ENCODE measurements around the gene KNDC1. TPM values are rescaled to one million over a fixed set of nuclear protein-coding genes. Genes with fewer than 3 reads are reported as not detected.
"Not testable (repeated sequence)": the region's sequence is repeated elsewhere in the genome, so short reads cannot be mapped to it uniquely, and the experiment has no call there.

Gene KNDC1
- total RNA-seq, 6 experiments from 2014 or later = 0.54 to 11.6 (median 8.2) TPM

DNA sequence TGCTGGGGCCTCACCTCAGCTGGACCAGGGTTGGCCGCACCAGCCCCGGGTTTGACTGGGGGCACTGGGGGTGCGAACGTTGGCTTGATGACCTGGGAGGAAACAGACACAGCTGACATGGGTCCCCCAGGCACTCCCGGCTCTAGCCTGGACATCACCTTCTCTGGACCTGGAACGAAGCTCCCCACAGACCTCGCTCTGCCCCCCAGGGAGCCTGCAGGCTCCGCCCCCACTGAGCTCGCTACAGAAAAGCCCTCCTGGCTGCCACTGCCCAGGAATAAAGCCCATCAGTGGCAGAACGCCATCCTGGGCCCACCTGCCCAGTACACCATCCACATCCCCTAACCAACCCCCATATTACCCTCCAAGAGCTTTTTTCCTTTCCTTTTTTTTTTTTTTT is 103.7 kb downstream of the KNDC1 start:
- WGBS (ENCODE audit: insufficient coverage, low coverage, low lambda C conversion rate, missing lambda C conversion rate) = 87% methylated on average over 3 of the region's 10 CpGs
- Histone ChIP-seq H3K27ac (no peak overlapping the region), H3K4me3 (no peak overlapping the region), H3K4me1 (peaks cover 0 to 3% (median 0%) of the 10 kb centered on the region in 4 donors), H3K9me3 (no peaks in the 10 kb centered on the region), H3K27me3 (no peaks in the 10 kb centered on the region), H3K36me3 (no peaks in the 10 kb centered on the region)
- intact Hi-C loops (cut with DNase I) = no loop called here
- TF ChIP-seq, protein P1, sequence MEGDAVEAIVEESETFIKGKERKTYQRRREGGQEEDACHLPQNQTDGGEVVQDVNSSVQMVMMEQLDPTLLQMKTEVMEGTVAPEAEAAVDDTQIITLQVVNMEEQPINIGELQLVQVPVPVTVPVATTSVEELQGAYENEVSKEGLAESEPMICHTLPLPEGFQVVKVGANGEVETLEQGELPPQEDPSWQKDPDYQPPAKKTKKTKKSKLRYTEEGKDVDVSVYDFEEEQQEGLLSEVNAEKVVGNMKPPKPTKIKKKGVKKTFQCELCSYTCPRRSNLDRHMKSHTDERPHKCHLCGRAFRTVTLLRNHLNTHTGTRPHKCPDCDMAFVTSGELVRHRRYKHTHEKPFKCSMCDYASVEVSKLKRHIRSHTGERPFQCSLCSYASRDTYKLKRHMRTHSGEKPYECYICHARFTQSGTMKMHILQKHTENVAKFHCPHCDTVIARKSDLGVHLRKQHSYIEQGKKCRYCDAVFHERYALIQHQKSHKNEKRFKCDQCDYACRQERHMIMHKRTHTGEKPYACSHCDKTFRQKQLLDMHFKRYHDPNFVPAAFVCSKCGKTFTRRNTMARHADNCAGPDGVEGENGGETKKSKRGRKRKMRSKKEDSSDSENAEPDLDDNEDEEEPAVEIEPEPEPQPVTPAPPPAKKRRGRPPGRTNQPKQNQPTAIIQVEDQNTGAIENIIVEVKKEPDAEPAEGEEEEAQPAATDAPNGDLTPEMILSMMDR (IDR thresholded peaks at IDR 0.05) = no peak
- TF ChIP-seq POLR2A (IDR thresholded peaks at IDR 0.05) = no peak
- ATAC-seq = no peak
- no peak for DNase-seq

DNA sequence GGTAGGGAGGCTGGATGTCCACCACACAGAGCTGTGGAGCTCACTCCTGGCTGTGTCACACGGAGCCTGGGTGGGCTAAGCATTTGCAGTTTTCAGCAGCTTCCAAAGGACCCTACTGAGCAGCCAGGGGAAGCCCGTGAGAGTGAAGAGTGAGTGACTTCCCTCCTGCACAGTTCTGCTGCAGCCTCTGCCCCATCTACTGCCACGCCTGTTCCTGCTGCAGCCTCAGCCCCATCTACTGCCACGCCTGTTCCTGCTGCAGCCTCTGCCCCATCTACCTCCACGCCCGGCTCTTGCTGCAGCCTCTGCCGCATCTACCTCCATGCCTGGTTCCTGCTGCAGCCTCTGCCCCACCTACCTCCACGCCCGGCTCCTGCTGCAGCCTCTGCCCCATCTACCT is 104.4 kb downstream of the KNDC1 start:
- no peaks in the 10 kb centered on the region for H3K36me3 ChIP-seq
- H3K4me1 ChIP-seq = peaks cover 0 to 3% (median 0%) of the 10 kb centered on the region in 4 donors
- WGBS (ENCODE audit: insufficient coverage, low coverage, low lambda C conversion rate, missing lambda C conversion rate) = 44% methylated on average over 3 of the region's 9 CpGs
- H3K27ac ChIP-seq = no peak overlapping the region
- no peaks in the 10 kb centered on the region for H3K27me3 ChIP-seq
- H3K4me3 ChIP-seq = no peak overlapping the region
- TF ChIP-seq POLR2A (IDR thresholded peaks at IDR 0.05) = no peak
- TF ChIP-seq, protein P1 (IDR thresholded peaks at IDR 0.05) = no peak
- no peak for DNase-seq
- intact Hi-C loops (cut with DNase I) = no loop called here
- no peaks in the 10 kb centered on the region for H3K9me3 ChIP-seq
- no peak for ATAC-seq

DNA sequence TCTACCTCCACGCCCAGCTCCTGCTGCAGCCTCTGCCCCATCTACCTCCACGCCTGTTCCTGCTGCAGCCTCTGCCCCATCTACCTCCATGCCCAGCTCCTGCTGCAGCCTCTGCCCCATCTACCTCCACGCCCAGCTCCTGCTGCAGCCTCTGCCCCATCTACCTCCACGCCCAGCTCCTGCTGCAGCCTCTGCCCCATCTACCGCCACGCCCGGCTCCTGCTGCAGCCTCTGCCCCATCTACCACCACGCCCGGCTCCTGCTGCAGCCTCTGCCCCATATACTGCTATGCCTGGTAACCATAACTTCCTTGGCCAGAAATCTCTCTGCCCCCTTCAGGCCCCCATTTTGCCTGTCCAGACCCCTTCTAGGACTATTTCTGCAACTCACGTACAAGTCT is 105.0 kb downstream of the KNDC1 start:
- DNase-seq; intact Hi-C loops (cut with DNase I); H3K4me1 ChIP-seq; H3K27ac ChIP-seq; ATAC-seq; H3K4me3 ChIP-seq; H3K36me3 ChIP-seq; H3K9me3 ChIP-seq; H3K27me3 ChIP-seq: not testable (repeated sequence)
- 80% methylated on average over 5 of the region's 10 CpGs for WGBS (ENCODE audit: insufficient coverage, low coverage, low lambda C conversion rate, missing lambda C conversion rate)

DNA sequence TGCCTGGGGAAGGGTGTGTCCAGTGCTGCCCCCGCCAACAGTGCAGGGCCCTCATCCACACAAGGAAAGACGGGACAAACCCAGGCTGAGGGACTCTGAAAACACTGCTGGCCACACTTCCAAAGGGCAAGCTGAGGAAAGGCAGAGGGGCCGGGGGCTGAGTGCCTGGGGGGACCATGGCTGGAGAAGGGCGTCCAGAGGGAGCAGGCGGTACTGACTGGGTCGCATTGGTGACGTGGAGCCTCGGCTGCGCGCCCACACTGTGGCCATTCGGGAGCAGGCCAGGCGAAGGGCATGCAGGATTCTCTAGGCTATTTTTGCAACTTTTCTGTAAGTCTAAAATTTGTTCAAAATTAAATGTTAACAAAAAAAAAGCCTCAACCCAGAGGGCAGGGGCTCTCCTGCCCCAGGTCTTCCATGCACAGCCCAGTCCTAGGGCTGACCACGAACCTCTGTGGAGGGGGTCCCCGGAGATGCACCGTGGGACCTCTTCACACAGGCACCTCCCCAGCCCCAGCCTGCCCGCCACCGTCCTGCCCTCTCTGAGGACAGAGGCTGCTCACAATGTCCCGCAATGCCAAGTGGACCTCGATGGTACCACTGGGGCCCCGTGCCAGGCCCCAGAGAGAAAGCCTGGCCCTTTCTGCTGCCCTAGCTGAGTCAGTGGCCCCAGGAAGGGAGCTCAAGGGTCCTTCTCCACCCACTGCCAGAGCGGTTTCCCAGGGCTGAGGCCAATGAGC is 106.2 kb downstream of the KNDC1 start:
- intact Hi-C loops (cut with DNase I) = no loop called here
- no CpG with 5 or more reads among the region's 21 CpGs for WGBS (ENCODE audit: insufficient coverage, low coverage, low lambda C conversion rate, missing lambda C conversion rate)
- no peak for DNase-seq

DNA sequence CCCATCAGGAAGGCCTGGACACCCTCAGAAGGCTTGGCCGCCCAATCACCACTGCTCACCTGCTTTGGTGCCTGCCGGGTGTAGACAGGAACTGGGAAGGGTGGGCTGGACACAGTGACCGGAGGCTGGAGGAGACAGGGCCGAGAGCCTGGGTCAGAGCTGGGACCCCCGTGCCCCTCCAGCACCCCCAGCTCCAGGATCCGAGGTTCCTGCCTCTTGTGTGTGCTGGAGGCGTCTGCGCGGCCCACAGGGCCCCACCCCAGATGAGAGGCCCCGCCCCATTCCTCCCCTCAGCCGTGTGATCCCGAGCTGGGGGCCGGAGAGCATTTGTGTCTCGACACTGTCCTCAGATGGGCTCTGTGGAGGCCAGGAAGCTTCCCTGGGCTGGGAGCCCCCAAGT is 107.3 kb downstream of the KNDC1 start:
- no CpG with 5 or more reads among the region's 14 CpGs for WGBS (ENCODE audit: insufficient coverage, low coverage, low lambda C conversion rate, missing lambda C conversion rate)
- peaks cover 0 to 3% (median 0%) of the 10 kb centered on the region in 4 donors for H3K36me3 ChIP-seq
- no peak for TF ChIP-seq POLR2A (IDR thresholded peaks at IDR 0.05)
- TF ChIP-seq, protein P1 (IDR thresholded peaks at IDR 0.05) = no peak
- no peak overlapping the region for H3K27ac ChIP-seq
- intact Hi-C loops (cut with DNase I) = no loop called here
- no peaks in the 10 kb centered on the region for H3K9me3 ChIP-seq
- ATAC-seq (no peak), DNase-seq (no peak)
- no peak overlapping the region for H3K4me3 ChIP-seq
- peaks cover 0 to 2% (median 0%) of the 10 kb centered on the region in 4 donors for H3K4me1 ChIP-seq
- H3K27me3 ChIP-seq = no peaks in the 10 kb centered on the region

More for the DNA sequence above, 106.2 kb downstream of the KNDC1 start:
- no peak for ATAC-seq
- Histone ChIP-seq H3K27ac (no peak overlapping the region), H3K27me3 (no peaks in the 10 kb centered on the region), H3K9me3 (no peaks in the 10 kb centered on the region), H3K4me1 (peaks cover 0 to 3% (median 0%) of the 10 kb centered on the region in 4 donors), H3K36me3 (peaks cover 0 to 3% (median 0%) of the 10 kb centered on the region in 4 donors), H3K4me3 (no peak overlapping the region)
- TF ChIP-seq, protein P1 (IDR thresholded peaks at IDR 0.05) = no peak
- TF ChIP-seq POLR2A (IDR thresholded peaks at IDR 0.05) = no peak

Data from right lobe of liver (tissue), 6 donors.